Upper lobe of left lung (tissue), 6 donors: Measurements from ENCODE around the gene LDB2. TPM values are rescaled to one million over a fixed set of nuclear protein-coding genes. Genes with fewer than 3 reads are reported as not detected.

Source experiments
- ATAC-seq, 2 donors: fragments of 200-7000 bp; cut with Tn5 transposase; one replicate each; pipeline ENCODE4 v1.9.1; 2022; ENCODE audit warnings: mild to moderate bottlenecking in 2 of 2, moderate library complexity in 2 of 2; ENCODE audit not compliant: low FRiP score in 2 of 2
- DNase-seq, 2 donors: peaks; one replicate each; pipeline ENCODE4 v3.0.0-alpha.2; 2019 to 2020
- H3K27ac ChIP-seq, 4 donors: fragments of 200-600 bp; sonication (generic); one replicate each; pipeline ENCODE4 v1.5.1; 2016 to 2019
- H3K27me3 ChIP-seq, 4 donors: fragments of 200-600 bp; sonication (generic); one replicate each; pipeline ENCODE4 v1.5.1; 2017 to 2019
- H3K36me3 ChIP-seq, 4 donors: fragments of 200-600 bp; sonication (generic); one replicate each; pipeline ENCODE4 v1.5.1; 2016 to 2019
- H3K4me1 ChIP-seq, 4 donors: fragments of 200-600 bp; sonication (generic); one replicate each; pipeline ENCODE4 v1.5.1; 2018 to 2019
- H3K4me3 ChIP-seq, 4 donors: fragments of 200-600 bp; sonication (generic); one replicate each; pipeline ENCODE4 v1.5.1; 2017 to 2019; ENCODE audit warnings: mild to moderate bottlenecking in 2 of 4, moderate library complexity in 1 of 4
- H3K9me3 ChIP-seq, 4 donors: fragments of 200-600 bp; sonication (generic); one replicate each; pipeline ENCODE4 v1.5.1; 2018 to 2019
- EP300 ChIP-seq, 4 donors: sonication (generic); formaldehyde crosslinking; IDR thresholded peaks; one replicate each; pipeline ENCODE4 v1.5.1; 2017; ENCODE audit warnings: antibody characterized with exemption in 4 of 4, control low read depth in 2 of 4
- POLR2A ChIP-seq, 4 donors: fragments of 450-650 bp; IDR thresholded peaks; one replicate each; pipeline ENCODE4 v1.5.1; 2016 to 2017; ENCODE audit warnings: antibody characterized with exemption in 4 of 4, mild to moderate bottlenecking in 2 of 4
- POLR2AphosphoS5 ChIP-seq, 2 donors: sonication (generic); formaldehyde crosslinking; IDR thresholded peaks; one replicate each; pipeline ENCODE4 v1.5.1; 2017; ENCODE audit warnings: antibody characterized with exemption in 2 of 2
- WGBS, 2 donors: methylation state at CpG; one replicate each; pipeline ENCODE4 v1.1.5; 2017 to 2018; 5-methylcytosine and 5-hydroxymethylcytosine counted together
- total RNA-seq, 6 donors: library from RNA; depleted of rRNA in 4 of 6; stranded (reverse); fragments of >200 nt in 4 of 6; gene quantifications; one replicate each; pipeline versions ENCODE4 v1.1.0 to v1.2.1, GENCODE V29; 2016 to 2021
- TF ChIP-seq, protein P1 (sequence below), 6 experiments: fragments of 450-650 bp in 4 of 6; fragments of 200-600 bp in 2 of 6; sonication (generic) in 2 of 6; IDR thresholded peaks; one replicate each; pipeline ENCODE4 v1.5.1; 2016 to 2019; ENCODE audit warnings: antibody characterized with exemption in 6 of 6
- donor health status: DM: no; HTN: no; CAD: no; lungs with moderate emphysema.
- donor health status: DM: no; HTN: yes; CAD: no; lungs with severe emphysema.

LDB2 gene
- total RNA-seq, 6 donors from 2014 or later: 34.6 to 94.4 (median 45.9) TPM

DNA sequence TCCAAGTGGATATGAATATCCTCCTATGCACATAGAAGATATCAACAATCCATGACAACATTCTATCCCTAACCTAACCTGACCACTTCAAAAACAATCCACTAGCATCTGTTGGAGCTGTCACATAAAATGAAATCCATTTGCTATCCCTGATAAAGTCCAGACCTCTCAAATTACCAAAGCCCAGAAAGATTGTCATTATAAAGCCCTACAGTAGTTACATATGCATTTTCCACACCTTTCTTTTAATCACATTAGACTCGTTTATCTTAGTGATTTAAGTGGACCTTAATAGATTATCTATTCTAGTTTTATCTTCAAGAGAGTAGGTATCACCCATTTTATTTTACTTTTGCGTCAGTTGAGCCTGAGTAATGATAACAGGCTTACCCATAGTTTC is 30.6 kb downstream of the LDB2 start:
- Histone ChIP-seq H3K4me3 (no peak overlapping the region), H3K36me3 (no peaks in the 10 kb centered on the region), H3K4me1 (peaks cover 0 to 17% (median 10%) of the 10 kb centered on the region in 4 donors), H3K9me3 (no peaks in the 10 kb centered on the region), H3K27me3 (no peaks in the 10 kb centered on the region), H3K27ac (peak overlapping the region in 1 of 4 donors; percentile 94)
- WGBS, 2 donors: 46 to 53% methylated on average over 2 of the region's 2 CpGs
- TF ChIP-seq POLR2AphosphoS5 (IDR thresholded peaks at IDR 0.05) (no peak), POLR2A (IDR thresholded peaks at IDR 0.05) (no peak), EP300 (IDR thresholded peaks at IDR 0.05) (no peak)
- TF ChIP-seq, protein P1, sequence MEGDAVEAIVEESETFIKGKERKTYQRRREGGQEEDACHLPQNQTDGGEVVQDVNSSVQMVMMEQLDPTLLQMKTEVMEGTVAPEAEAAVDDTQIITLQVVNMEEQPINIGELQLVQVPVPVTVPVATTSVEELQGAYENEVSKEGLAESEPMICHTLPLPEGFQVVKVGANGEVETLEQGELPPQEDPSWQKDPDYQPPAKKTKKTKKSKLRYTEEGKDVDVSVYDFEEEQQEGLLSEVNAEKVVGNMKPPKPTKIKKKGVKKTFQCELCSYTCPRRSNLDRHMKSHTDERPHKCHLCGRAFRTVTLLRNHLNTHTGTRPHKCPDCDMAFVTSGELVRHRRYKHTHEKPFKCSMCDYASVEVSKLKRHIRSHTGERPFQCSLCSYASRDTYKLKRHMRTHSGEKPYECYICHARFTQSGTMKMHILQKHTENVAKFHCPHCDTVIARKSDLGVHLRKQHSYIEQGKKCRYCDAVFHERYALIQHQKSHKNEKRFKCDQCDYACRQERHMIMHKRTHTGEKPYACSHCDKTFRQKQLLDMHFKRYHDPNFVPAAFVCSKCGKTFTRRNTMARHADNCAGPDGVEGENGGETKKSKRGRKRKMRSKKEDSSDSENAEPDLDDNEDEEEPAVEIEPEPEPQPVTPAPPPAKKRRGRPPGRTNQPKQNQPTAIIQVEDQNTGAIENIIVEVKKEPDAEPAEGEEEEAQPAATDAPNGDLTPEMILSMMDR (IDR thresholded peaks at IDR 0.05): no peak
- no peak for ATAC-seq
- DNase-seq: no peak

DNA sequence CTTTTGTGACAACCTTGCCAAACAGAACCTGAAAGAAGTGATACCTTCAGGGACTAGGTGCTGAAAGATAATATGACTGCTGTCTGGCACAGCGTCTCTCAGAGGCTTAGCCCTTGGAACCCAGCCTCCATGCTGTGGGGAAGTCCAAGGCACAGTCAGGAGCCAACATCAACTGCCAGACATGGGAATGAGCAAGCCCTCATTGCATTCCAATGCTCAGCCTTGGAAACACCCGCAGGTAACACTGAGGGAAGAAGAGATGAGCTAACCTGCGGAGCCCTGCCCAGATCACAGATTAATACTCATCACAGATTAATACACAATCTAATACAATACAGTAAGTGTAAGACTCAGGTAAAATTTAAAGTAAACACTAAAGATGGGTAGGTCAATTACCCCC is 31.5 kb downstream of the LDB2 start:
- TF ChIP-seq EP300 (IDR thresholded peaks at IDR 0.05): no peak
- TF ChIP-seq, protein P1 (IDR thresholded peaks at IDR 0.05): no peak
- TF ChIP-seq POLR2A (IDR thresholded peaks at IDR 0.05): no peak
- TF ChIP-seq POLR2AphosphoS5 (IDR thresholded peaks at IDR 0.05): no peak
- no peak for ATAC-seq
- H3K4me3 ChIP-seq: no peak overlapping the region
- no peaks in the 10 kb centered on the region for H3K9me3 ChIP-seq
- no peaks in the 10 kb centered on the region for H3K27me3 ChIP-seq
- peak overlapping the region in 2 of 4 donors; percentile 30 to 94 for H3K27ac ChIP-seq
- peaks cover 0 to 17% (median 13%) of the 10 kb centered on the region in 4 donors for H3K4me1 ChIP-seq
- WGBS, 2 donors: 93 to 94% methylated on average over 2 to 3 of the region's 3 CpGs
- no peak for DNase-seq
- no peaks in the 10 kb centered on the region for H3K36me3 ChIP-seq

DNA sequence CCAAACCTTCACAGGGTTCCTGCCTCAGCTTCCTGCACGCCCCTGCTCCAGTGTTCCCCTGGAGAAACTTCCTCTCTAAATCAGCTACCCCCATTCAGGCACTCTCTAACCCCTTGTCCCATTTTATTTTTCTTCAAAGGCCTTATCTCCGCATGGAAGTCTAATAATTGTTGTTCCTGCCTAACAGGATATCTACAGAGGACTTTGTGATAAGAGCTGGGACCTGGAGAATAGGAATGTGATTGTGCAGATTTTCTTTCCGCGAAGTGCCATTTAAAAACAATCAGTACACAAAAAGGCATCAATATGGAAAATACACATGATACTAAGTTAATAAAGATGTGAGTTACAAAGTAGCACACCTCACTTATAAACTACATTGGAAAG is 32.6 kb downstream of the LDB2 start:
- H3K9me3 ChIP-seq: no peaks in the 10 kb centered on the region
- DNase-seq: no peak
- no peaks in the 10 kb centered on the region for H3K27me3 ChIP-seq
- H3K4me3 ChIP-seq: no peak overlapping the region
- H3K4me1 ChIP-seq: peaks cover 0 to 25% (median 16%) of the 10 kb centered on the region in 4 donors
- no peak for TF ChIP-seq POLR2AphosphoS5 (IDR thresholded peaks at IDR 0.05)
- H3K27ac ChIP-seq: peak overlapping the region in 2 of 4 donors; percentile 81 to 94
- 53 to 61% methylated on average over 4 of the region's 4 CpGs for WGBS, 2 donors
- no peak for ATAC-seq
- no peaks in the 10 kb centered on the region for H3K36me3 ChIP-seq

DNA sequence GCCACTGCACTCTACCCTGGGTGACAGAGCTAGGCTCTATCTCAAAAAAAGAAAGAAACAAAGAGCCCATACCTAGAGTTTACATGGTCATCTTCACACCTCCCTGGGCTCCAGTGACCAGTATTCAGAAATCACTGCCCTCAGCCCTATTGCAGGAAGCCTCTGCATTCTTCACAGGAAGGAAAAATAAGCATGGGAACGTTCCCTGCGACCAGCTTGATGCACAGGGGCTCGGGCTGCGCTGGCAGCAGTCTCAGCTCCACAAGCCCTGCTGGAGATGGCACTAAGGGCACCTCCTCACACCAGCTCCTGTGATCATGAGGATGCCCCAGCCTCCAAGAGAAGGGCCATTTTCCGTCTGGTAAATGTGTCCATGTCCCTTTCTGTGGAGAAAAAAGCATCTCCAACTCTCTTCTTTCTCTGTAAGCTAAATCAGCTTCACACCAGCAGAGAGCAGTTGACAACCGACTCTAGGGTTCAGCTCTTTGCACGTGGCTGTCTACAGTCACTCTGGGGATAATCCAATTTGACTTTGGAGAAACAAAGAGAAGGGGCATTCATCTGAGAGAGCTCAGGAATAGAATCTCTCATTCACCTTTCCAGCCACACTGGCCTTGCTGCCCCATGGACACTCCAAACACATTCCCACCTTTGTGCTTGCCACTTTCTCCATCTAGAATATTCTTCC is 33.1 kb downstream of the LDB2 start:
- Histone ChIP-seq H3K27me3 (no peaks in the 10 kb centered on the region), H3K4me3 (no peak overlapping the region), H3K9me3 (no peaks in the 10 kb centered on the region), H3K4me1 (peaks cover 0 to 26% (median 14%) of the 10 kb centered on the region in 4 donors), H3K36me3 (no peaks in the 10 kb centered on the region), H3K27ac (peak overlapping the region in 3 of 4 donors; percentile 40 to 94 (median 81))
- peak in 1 of 2 donors; percentile 31 for DNase-seq
- ATAC-seq: no peak
- WGBS, 2 donors: 53 to 58% methylated on average over 7 of the region's 7 CpGs
- TF ChIP-seq EP300 (IDR thresholded peaks at IDR 0.05) (no peak), POLR2AphosphoS5 (IDR thresholded peaks at IDR 0.05) (no peak), POLR2A (IDR thresholded peaks at IDR 0.05) (no peak)
- TF ChIP-seq, protein P1 (IDR thresholded peaks at IDR 0.05): no peak

DNA sequence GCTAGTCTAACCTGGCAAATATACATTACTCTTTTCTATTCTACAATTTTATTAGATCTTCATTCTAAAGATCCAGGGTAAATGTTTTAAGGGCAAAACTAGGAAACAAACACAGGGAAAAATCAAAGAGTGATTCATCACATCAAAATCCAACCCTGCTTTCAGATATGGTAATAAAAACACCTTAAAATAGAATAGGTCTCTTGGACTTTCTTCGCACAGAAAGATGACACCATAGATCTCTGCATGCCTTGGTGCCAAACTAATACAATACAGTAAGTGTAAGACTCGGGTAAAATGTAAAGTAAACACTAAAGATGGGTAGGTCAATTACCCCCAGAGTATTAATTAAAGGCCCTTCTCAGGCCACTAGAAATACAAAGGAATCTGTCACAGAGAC is 34.2 kb downstream of the LDB2 start:
- H3K4me3 ChIP-seq: no peak overlapping the region
- no peak for DNase-seq
- TF ChIP-seq EP300 (IDR thresholded peaks at IDR 0.05) (no peak), POLR2AphosphoS5 (IDR thresholded peaks at IDR 0.05) (no peak), POLR2A (IDR thresholded peaks at IDR 0.05) (no peak)
- TF ChIP-seq, protein P1 (IDR thresholded peaks at IDR 0.05): no peak
- H3K9me3 ChIP-seq: no peaks in the 10 kb centered on the region
- no peak for ATAC-seq
- 63 to 65% methylated on average over 2 of the region's 2 CpGs for WGBS, 2 donors
- no peaks in the 10 kb centered on the region for H3K36me3 ChIP-seq
- H3K27ac ChIP-seq: peak overlapping the region in 2 of 4 donors; percentile 81 to 94
- peaks cover 2 to 26% (median 16%) of the 10 kb centered on the region in 4 donors for H3K4me1 ChIP-seq
- H3K27me3 ChIP-seq: no peaks in the 10 kb centered on the region
